Stimulated activated CD4-positive, alpha-beta T cell treated with anti-CD3 and anti-CD28 coated beads, Interleukin-4, amount 100 ng/mL, for 4 hours (primary cell): Measurements from ENCODE around the gene NPTX2.

ENCODE experiments used
- DNase-seq, 2 experiments: peaks; one replicate each; pipeline ENCODE4 v3.0.0-alpha.2; 2020

Gene NPTX2

DNA sequence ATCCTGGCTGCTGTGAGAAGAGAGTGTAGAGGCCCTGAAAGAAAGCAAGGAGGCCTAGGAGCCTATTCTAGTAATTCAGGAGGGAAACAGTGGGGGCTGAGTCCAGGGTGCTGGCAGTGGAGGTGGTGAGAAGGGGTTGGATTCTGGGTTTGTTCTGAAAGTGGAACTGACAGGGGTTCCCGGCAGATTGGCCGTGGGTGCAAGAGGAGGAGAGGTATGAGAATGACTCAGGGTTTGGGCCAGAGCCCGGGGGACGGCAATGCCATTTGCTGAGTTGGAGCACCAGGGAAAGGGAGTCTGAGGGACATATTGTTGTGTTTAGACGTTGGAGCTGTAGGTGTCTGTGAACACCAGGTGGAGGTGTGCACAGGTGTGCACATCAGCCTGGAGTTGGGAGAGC is 38.5 kb downstream of the NPTX2 start:
- no peak for DNase-seq

DNA sequence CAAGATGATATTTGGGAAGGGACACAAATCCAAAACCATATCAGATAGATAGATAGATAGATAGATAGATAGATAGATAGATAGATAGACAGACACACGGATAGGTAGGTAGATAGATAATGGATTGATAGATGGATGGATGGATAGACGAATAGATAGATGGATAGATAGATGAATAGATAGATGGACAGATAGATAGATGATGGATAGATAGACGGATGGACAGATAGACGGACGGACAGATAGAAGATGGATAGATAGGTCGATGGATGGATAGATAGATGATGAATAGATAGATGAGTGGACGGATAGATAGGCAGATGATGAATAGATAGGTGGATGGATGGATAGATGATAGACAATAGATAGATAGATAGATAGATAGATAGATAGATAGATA is 39.8 kb downstream of the NPTX2 start:
- no peak for DNase-seq

DNA sequence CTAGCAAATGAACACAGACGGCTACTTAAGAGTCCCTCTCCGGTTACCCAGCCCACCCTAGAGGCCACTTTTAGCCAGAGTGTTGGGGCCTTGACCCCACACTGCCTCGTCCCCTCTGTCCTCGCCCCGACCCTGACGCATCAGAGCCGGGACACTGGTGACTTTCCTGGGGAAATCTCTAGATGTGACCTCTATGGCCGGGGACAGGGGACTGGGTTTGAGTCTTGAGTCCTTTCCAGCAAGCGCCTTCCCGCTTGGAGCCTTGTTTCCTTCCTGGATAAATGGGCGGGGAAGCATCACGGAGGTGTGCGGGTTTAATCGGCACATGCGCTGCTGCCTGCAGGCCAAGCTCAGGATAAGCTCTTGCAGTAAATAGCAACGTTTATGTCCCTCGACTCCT is 40.7 kb downstream of the NPTX2 start:
- DNase-seq: no peak

DNA sequence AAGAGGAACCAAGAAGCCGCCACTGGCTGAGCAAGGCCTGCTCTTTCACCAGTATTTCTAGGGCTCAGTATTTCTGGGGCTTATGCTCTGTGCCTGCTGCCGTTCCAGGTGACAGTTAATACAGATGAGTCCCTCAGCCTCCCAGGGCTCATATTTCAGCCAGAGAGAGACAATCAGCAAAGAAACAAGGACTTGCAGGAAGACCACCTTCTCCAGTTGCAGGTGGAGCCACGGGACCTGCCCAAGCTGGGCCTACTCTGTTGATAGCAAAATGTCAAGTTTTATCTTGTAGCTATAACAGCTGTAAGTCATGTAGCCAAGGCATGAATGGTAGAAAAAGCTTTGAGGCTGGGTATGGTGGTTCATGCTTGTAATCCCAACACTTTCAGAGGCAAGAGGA is 42.7 kb downstream of the NPTX2 start:
- no peak for DNase-seq

DNA sequence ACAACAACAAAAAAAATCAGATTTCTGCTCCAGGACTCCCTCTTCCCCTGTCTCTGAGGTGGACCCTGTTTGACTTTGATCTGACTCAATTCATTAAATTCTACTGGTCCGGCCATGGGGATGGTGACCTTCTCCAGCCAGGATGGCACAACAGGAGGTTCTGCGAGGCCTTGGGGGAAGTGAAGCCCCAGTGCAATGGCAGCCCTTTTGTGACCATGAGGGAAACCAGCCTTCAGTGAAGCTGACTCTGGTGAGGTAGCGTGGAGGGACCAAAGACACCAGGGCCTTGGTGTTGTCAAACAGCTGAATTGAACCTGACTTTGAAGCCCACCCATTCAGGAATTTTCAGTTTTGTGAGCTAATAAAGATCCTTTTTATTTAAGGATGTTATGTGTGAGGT is 44.5 kb downstream of the NPTX2 start:
- no peak for DNase-seq

DNA sequence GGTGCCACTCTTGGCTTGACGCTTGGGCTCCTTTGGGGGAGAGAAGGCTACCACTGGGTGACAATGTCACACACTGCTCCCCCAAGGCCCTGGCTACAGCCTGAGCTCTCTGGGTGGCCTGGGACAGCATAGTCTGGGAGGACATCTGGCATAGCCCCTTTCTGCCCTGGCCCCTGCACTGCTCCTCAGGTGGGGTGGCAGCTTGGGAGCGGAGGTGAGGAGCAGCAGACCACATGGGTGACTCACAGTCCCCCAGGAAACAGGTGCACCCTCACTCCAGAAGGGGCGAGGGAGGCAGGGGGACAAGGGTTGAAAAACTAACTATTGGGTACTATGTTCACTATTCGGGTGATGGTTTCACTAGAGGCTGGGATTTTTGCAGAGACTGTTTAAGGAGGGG is 45.2 kb downstream of the NPTX2 start:
- no peak for DNase-seq

DNA sequence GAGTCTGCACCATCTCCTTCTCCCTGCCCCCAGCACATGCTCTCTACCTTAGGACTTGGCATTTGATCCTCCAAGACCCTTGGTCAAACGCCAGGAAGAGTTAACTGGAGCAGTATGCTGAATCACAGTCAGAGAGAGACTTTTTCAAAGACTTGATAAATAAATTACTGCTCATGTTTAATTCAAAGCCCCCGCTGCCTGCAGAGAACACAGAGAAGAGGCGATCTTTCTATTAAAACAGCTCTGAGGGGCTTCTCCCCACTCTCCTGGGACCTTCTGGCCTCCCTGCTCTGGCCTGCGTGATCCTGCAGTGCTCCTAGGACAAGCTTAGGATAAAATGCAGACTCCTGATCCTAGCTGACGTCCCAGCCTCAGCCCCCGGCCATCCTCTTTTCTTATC is 47.8 kb downstream of the NPTX2 start:
- DNase-seq: no peak

DNA sequence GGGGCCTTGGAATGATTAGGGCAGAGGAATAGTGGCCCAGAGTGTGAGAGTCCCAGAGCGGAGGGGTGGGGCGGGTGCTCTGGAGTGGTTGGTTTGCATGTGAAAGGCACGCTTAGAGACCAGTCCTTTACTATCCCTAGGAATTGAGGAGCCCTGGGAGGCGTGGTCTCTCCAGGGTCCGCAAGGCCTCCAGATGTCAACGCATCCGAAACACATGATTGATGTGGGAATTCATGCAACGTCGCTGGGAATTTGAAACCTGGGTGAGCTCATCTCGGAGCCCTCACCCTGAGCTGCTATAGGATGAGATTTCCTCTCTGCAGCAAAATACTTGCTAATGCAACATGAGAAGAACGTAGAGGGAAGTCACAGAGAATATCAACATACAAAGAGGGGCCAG is 51.2 kb downstream of the NPTX2 start:
- DNase-seq: no peak

DNA sequence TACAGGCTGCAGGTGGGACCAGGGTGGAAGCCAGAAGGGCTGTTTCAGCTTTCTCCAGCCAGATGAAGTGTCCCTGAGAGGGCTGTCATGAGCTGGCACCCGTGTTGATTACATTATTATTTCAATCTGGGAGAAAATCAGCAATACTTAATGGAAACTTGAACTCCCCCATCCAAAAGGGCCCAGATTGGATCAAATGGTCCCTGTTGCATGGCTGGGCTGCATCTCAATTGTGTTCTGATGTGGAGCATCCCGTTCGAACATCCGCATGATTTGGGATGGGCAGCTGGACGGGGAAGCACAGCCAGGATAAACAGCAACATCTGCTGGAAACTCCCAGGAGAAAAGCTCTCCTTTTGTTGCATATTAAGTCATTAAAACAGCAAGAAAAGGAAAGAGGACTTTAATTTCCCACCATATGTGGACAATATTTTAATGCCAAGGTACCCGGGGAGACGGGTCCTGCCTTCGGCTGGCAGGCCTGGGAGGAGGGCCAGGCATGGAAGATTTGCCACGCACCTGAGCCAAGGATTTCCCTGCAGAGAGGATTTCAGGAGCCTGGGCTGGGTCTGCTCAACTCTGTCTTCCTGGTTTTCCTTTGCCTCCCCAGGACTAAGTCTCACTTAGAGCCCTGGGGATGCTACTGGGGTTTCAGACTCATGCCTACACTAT is 52.4 kb downstream of the NPTX2 start:
- no peak for DNase-seq

DNA sequence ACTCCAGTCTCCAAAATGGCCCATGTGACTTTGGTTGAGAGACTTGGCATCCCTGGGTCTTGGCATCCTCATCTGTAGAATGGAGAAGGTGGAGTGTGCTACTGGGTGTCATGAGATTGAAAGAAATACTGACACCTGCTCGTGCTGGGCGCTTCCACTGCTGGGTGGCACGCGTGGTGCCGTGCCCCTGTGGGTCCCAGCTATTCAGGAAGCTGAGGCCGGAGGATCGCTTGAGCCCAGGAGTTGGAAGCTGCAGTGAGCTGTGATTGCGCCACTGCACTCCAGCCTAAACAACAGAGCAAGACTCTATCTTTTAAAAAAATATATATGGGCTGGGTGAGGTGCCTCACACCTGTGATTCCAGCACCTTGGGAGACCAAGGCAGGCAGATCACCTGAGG is 53.1 kb downstream of the NPTX2 start:
- DNase-seq: no peak

DNA sequence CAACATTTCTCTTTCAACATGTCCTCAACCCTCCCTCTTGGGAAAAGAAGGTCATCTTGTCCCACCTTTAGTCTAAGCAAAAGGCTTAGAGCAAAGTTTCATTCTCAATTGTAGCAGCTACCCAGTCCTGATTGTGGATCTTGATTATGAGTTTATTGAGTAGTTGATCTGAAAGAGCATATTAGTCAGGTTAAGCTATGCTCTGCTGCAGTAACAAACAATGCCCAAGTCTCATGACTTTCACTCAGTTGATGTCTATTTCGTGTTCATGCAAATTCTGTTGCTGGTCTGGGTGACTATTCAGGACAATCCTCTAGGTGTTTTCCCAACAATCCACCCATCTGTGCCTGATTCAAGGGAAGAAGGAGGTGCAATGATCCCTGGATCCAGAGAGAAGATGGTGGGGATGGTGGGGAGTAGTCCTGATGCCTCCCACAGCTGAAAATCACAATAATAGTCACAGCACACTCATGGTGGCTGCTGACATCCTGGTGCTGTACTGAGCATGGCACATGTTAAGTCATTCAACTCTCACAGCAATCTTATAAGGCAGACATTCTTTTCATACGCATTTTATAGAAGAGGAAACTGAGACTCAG is 54.7 kb downstream of the NPTX2 start:
- DNase-seq: no peak

DNA sequence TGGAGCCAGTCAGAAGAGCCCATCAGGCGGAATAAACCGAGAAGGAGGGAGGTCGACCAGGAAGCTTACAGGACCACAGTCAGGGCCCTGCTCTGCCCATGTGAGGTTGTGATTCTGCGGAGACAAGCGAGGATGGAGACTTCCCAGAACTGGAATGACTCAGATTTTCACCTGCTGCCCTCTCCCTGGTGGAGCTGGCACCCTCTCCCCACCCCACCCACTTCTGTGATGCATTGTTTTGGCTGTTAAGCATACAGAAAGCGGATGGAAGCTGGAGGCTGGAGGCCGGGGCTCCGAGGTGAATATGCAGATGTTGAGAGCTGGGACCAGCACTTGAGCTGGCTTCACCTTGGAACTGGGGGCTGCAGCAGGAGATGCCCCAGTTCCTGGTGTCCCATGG is 57.4 kb downstream of the NPTX2 start:
- DNase-seq: no peak

DNA sequence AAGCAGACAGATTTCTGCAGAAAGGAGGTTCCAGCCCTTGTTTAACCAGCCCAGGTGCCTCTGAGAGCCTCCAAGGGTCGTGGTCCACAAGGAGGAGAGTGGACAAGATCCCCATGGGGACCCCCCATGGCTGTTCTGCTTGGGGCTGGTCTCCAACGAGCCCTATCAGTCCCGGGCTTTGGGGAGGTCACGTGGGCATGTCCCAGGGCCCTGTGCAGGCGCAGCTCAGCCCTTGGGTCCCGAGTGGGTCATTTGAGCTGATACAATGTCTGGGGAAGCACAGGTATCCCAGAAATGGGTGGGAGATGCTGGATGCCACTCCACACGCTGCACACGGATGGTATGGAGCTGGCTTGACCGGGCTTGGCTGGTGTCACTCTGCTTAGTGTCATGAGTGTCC is 57.8 kb downstream of the NPTX2 start:
- no peak for DNase-seq

DNA sequence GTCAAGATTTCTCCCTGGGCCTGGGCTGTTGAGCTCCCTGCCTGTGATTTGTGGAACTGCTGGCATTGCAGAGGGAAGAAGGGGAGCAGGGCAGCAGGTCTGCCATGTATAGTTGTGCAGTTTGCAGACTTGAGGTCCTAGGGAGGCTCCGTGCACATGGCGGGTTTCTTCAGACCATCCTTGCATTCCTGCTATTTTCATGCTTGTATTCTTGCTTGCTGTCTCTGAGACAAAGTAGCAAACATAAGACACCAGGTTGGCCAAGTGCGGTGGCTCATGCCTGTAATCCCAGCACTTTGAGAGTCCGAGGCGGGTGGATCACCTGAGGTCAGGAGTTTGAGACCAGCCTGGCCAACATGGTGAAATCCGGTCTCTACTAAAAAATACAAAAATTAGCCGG is 61.1 kb downstream of the NPTX2 start:
- no peak for DNase-seq
